ENCODE results near the gene CELF5.
A peak's percentile ranks its signal among the peaks of the same experiment; 100 is the strongest.

CELF5 gene

GRCh38 chr19:3262362-3262761, 37.9 kb downstream of the CELF5 start:
- Mint-ChIP-seq H3K4me1 (no peaks in the 10 kb centered on the region), H3K9me3 (no peaks in the 10 kb centered on the region), H3K27me3 (peaks cover 4% of the 10 kb centered on the region), H3K36me3 (ENCODE audit: low read depth) (no peaks in the 10 kb centered on the region), H3K27ac (no peak overlapping the region), H3K4me3 (no peak overlapping the region)
- ATAC-seq, result no peak
- DNase-seq, result no peak

- Mint-ChIP-seq H3K4me1 (no peaks in the 10 kb centered on the region), H3K27me3 (peaks cover 14% of the 10 kb centered on the region), H3K27ac (no peak overlapping the region), H3K9me3 (no peaks in the 10 kb centered on the region), H3K4me3 (no peak overlapping the region), H3K36me3 (ENCODE audit: low read depth) (no peaks in the 10 kb centered on the region)
- DNase-seq, result no peak
- ATAC-seq, result no peak
These were observed 39.4 kb downstream of the CELF5 start for GRCh38 chr19:3263866-3264265.

GRCh38 chr19:3265432-3265831, 41.0 kb downstream of the CELF5 start:
- H3K9me3 Mint-ChIP-seq, result no peaks in the 10 kb centered on the region
- no peak overlapping the region for H3K27ac Mint-ChIP-seq
- no peak overlapping the region for H3K4me3 Mint-ChIP-seq
- peaks cover 24% of the 10 kb centered on the region for H3K27me3 Mint-ChIP-seq
- H3K4me1 Mint-ChIP-seq, result no peaks in the 10 kb centered on the region
- DNase-seq, result no peak
- no peaks in the 10 kb centered on the region for H3K36me3 Mint-ChIP-seq (ENCODE audit: low read depth)
- ATAC-seq, result no peak

- no peak overlapping the region for H3K27ac Mint-ChIP-seq
- ATAC-seq, result no peak
- no peak for DNase-seq
- no peak overlapping the region for H3K4me3 Mint-ChIP-seq
- H3K36me3 Mint-ChIP-seq (ENCODE audit: low read depth), result no peaks in the 10 kb centered on the region
- no peaks in the 10 kb centered on the region for H3K9me3 Mint-ChIP-seq
- H3K27me3 Mint-ChIP-seq, result peaks cover 26% of the 10 kb centered on the region
- no peaks in the 10 kb centered on the region for H3K4me1 Mint-ChIP-seq
These were observed 41.7 kb downstream of the CELF5 start for GRCh38 chr19:3266092-3266693.

- H3K27me3 Mint-ChIP-seq, result peaks cover 33% of the 10 kb centered on the region
- no peak for ATAC-seq
- H3K27ac Mint-ChIP-seq, result no peak overlapping the region
- no peak for DNase-seq
- no peaks in the 10 kb centered on the region for H3K4me1 Mint-ChIP-seq
- no peaks in the 10 kb centered on the region for H3K36me3 Mint-ChIP-seq (ENCODE audit: low read depth)
- no peak overlapping the region for H3K4me3 Mint-ChIP-seq
- no peaks in the 10 kb centered on the region for H3K9me3 Mint-ChIP-seq
These were observed 42.5 kb downstream of the CELF5 start for GRCh38 chr19:3266792-3267514.

GRCh38 chr19:3268326-3268725, 43.9 kb downstream of the CELF5 start:
- Mint-ChIP-seq H3K9me3 (no peaks in the 10 kb centered on the region), H3K4me1 (no peaks in the 10 kb centered on the region), H3K36me3 (ENCODE audit: low read depth) (no peaks in the 10 kb centered on the region), H3K4me3 (no peak overlapping the region), H3K27me3 (peaks cover 33% of the 10 kb centered on the region), H3K27ac (no peak overlapping the region)
- DNase-seq (no peak), ATAC-seq (no peak)

- Mint-ChIP-seq H3K27ac (no peak overlapping the region), H3K36me3 (ENCODE audit: low read depth) (no peaks in the 10 kb centered on the region), H3K4me1 (no peaks in the 10 kb centered on the region), H3K27me3 (peaks cover 33% of the 10 kb centered on the region), H3K9me3 (no peaks in the 10 kb centered on the region), H3K4me3 (no peak overlapping the region)
- no peak for ATAC-seq
- DNase-seq, result no peak
These were observed 44.3 kb downstream of the CELF5 start for GRCh38 chr19:3268763-3269162.

- H3K9me3 Mint-ChIP-seq, result no peaks in the 10 kb centered on the region
- no peak overlapping the region for H3K27ac Mint-ChIP-seq
- no peak for ATAC-seq
These were observed 45.6 kb downstream of the CELF5 start for GRCh38 chr19:3269916-3270671.

GRCh38 chr19:3270902-3271301, 46.4 kb downstream of the CELF5 start:
- H3K27ac Mint-ChIP-seq, result no peak overlapping the region

More at GRCh38 chr19:3269916-3270671, 45.6 kb downstream of the CELF5 start:
- Mint-ChIP-seq H3K36me3 (ENCODE audit: low read depth) (no peaks in the 10 kb centered on the region), H3K4me1 (peaks cover 4% of the 10 kb centered on the region), H3K27me3 (peaks cover 35% of the 10 kb centered on the region), H3K4me3 (no peak overlapping the region)
- no peak for DNase-seq

GRCh38 chr19:3272401-3272931, 48.0 kb downstream of the CELF5 start:
- Mint-ChIP-seq H3K4me3 (no peak overlapping the region), H3K36me3 (ENCODE audit: low read depth) (no peaks in the 10 kb centered on the region), H3K27ac (no peak overlapping the region), H3K27me3 (peaks cover 34% of the 10 kb centered on the region), H3K9me3 (no peaks in the 10 kb centered on the region), H3K4me1 (peaks cover 8% of the 10 kb centered on the region)
- DNase-seq, result no peak
- no peak for ATAC-seq

More at GRCh38 chr19:3270902-3271301, 46.4 kb downstream of the CELF5 start:
- H3K4me1 Mint-ChIP-seq, result peaks cover 8% of the 10 kb centered on the region
- no peaks in the 10 kb centered on the region for H3K9me3 Mint-ChIP-seq
- H3K4me3 Mint-ChIP-seq, result no peak overlapping the region
- no peak for ATAC-seq
- no peaks in the 10 kb centered on the region for H3K36me3 Mint-ChIP-seq (ENCODE audit: low read depth)
- DNase-seq, result peak; percentile 50
- H3K27me3 Mint-ChIP-seq, result peaks cover 35% of the 10 kb centered on the region

- Mint-ChIP-seq H3K4me3 (no peak overlapping the region), H3K9me3 (no peaks in the 10 kb centered on the region), H3K36me3 (ENCODE audit: low read depth) (no peaks in the 10 kb centered on the region), H3K4me1 (peaks cover 8% of the 10 kb centered on the region), H3K27me3 (peaks cover 31% of the 10 kb centered on the region), H3K27ac (no peak overlapping the region)
- no peak for DNase-seq
- no peak for ATAC-seq
These were observed 48.5 kb downstream of the CELF5 start for GRCh38 chr19:3272952-3273351.

GRCh38 chr19:3274245-3274941, 49.9 kb downstream of the CELF5 start:
- H3K27ac Mint-ChIP-seq, result no peak overlapping the region
- peaks cover 20% of the 10 kb centered on the region for H3K27me3 Mint-ChIP-seq
- no peaks in the 10 kb centered on the region for H3K36me3 Mint-ChIP-seq (ENCODE audit: low read depth)
- peak overlapping the region; percentile 76 for H3K4me3 Mint-ChIP-seq
- no peak for ATAC-seq
- no peak for DNase-seq
- no peaks in the 10 kb centered on the region for H3K9me3 Mint-ChIP-seq
- peaks cover 8% of the 10 kb centered on the region for H3K4me1 Mint-ChIP-seq

GRCh38 chr19:3274942-3275582, 50.6 kb downstream of the CELF5 start:
- peak; percentile 41 for DNase-seq
- H3K27me3 Mint-ChIP-seq, result peaks cover 14% of the 10 kb centered on the region

More at GRCh38 chr19:3274942-3275582, 50.6 kb downstream of the CELF5 start:
- H3K4me3 Mint-ChIP-seq, result peak overlapping the region; percentile 76
- peak; percentile 52 for ATAC-seq
- H3K4me1 Mint-ChIP-seq, result peaks cover 8% of the 10 kb centered on the region
- no peaks in the 10 kb centered on the region for H3K9me3 Mint-ChIP-seq
- peak overlapping the region; percentile 62 for H3K27ac Mint-ChIP-seq
- no peaks in the 10 kb centered on the region for H3K36me3 Mint-ChIP-seq (ENCODE audit: low read depth)

Data from activated naive CD8-positive, alpha-beta T cell treated with anti-CD3 and anti-CD28 coated beads, Interleukin-2, amount 50 U/mL, for 24 hours (primary cell).